Measurements from ENCODE around the gene DACT3. TPM values are rescaled to one million over a fixed set of nuclear protein-coding genes. Genes with fewer than 3 reads are reported as not detected.

DACT3 gene
- total and polyA plus RNA-seq, 2 of the 13 experiments (the other 11 are each of a cell fraction or from before 2014, with no cell fraction given): 0.04 TPM; not detected in 1

- Histone ChIP-seq H3K79me2 (ENCODE audit: insufficient read depth, low read length) (no peaks in the 10 kb centered on the region), H2AFZ (ENCODE audit: low read length) (no peak overlapping the region), H3K4me2 (ENCODE audit: low read depth, low read length) (peak overlapping the region; percentile 63), H3K9me3 (ENCODE audit: low read length) (no peaks in the 10 kb centered on the region), H3K4me1 (ENCODE audit: insufficient read depth, low read length) (peaks cover 39% of the 10 kb centered on the region), H3K27ac (ENCODE audit: extremely low read length, insufficient read depth, low read length) (no peak overlapping the region), H3K4me3 (replicated peaks in 1 of 3; ENCODE audit: insufficient read depth in 1 of 3, low read depth in 2 of 3, low read length in 3 of 3) (peak overlapping the region in 1 of 3 experiments; percentile 48; a peak in 1 of 6 replicates), H3K27me3 (ENCODE audit: control insufficient read depth in 1 of 2, insufficient read depth in 2 of 2, low read length in 2 of 2) (peaks cover 0 to 49% of the 10 kb centered on the region in 2 experiments; a peak in 3 of 5 replicates), H3K36me3 (replicated peaks in 1 of 2; ENCODE audit: control insufficient read depth in 1 of 2, insufficient read depth in 2 of 2, low read length in 2 of 2) (no peaks in the 10 kb centered on the region), H4K20me1 (ENCODE audit: insufficient read depth, low read length) (no peaks in the 10 kb centered on the region), H3K9ac (ENCODE audit: insufficient read depth, low read depth, low read length) (no peak overlapping the region)
- ChIA-PET POLR2A (no interaction called here), CTCF (ENCODE audit: low intra/inter-chr PET ratio, low total read pairs) (no interaction called here)
- FAIRE-seq (no peak), ATAC-seq (no peak), DNase-seq (ENCODE audit: low spot score) (no peak)
- intact Hi-C loops (cut with micrococcal nuclease; ENCODE audit: unreplicated experiment) (no loop called here), in situ Hi-C loops (cut with HindIII; ENCODE audit: extremely low pct_ligation_motif_present, low pct_unique_long_range_greater_than_20kb) (no loop called here)
- WGBS (ENCODE audit: low lambda C conversion rate): 15% methylated on average over 6 of the region's 6 CpGs
- no TSS peak for BruUV-seq (replicated peaks)
- no peak for TF ChIP-seq ZNF207 (IDR thresholded peaks at IDR 0.05; ENCODE audit: borderline replicate concordance)
- no peak for TF ChIP-seq NR1H2 (CRISPR knock-in tag; IDR thresholded peaks at IDR 0.05; ENCODE audit: borderline replicate concordance, low read depth)
- TF ChIP-seq MED8 (CRISPR knock-in tag; IDR thresholded peaks at IDR 0.05; ENCODE audit: insufficient replicate concordance): no peak
- no peak for TF ChIP-seq ZNF850 (CRISPR knock-in tag; conservative IDR thresholded peaks at IDR 0.05)
- no peak for TF ChIP-seq ZNF20 (CRISPR knock-in tag; IDR thresholded peaks at IDR 0.05)
- no peak for TF ChIP-seq ZBTB44 (CRISPR knock-in tag; IDR thresholded peaks at IDR 0.05)
- TF ChIP-seq ZFP37 (CRISPR knock-in tag; IDR thresholded peaks at IDR 0.05; ENCODE audit: borderline replicate concordance): no peak
- no peak for TF ChIP-seq RELA (CRISPR knock-in tag; IDR thresholded peaks at IDR 0.05)
- TF ChIP-seq ATF7 (IDR thresholded peaks at IDR 0.05): no peak
- TF ChIP-seq ATF7 (CRISPR knock-in tag; IDR thresholded peaks at IDR 0.05): no peak
Observed at GRCh38 chr19:46620716-46621115, 40.3 kb downstream of the DACT3 start.

Measured in HepG2 (cell line).